ENCODE data around the gene ZNF232.
"Not testable (repeated sequence)": the region's sequence is repeated elsewhere in the genome, so short reads cannot be mapped to it uniquely, and the experiment has no call there.

Gene ZNF232

GRCh38 chr17:5099271-5099670 lies 12.4 kb downstream of the ZNF232 start:
- no peak for DNase-seq

- DNase-seq: peak in 21 of 56 donors; percentile 1 to 54 (median 19)
These were observed 14.4 kb downstream of the ZNF232 start for GRCh38 chr17:5097101-5097834.

GRCh38 chr17:5096731-5097100 lies 15.0 kb downstream of the ZNF232 start:
- DNase-seq: no peak

- no peak for DNase-seq
These were observed 19.3 kb downstream of the ZNF232 start for GRCh38 chr17:5092218-5093010.

GRCh38 chr17:5080591-5080990 lies 31.1 kb downstream of the ZNF232 start:
- peak in 4 of 56 donors; percentile 4 to 33 (median 7) for DNase-seq

- DNase-seq: peak; percentile 28 to 95 (median 84)
These were observed 33.3 kb downstream of the ZNF232 start, which contains the start of gene ZFP3 for GRCh38 chr17:5078106-5079028. TSS of gene ZFP3 (plus strand) at chr17:5078467. CDS start at chr17:5091505, 13,038 bp downstream.

- DNase-seq: peak in 1 of 56 donors; percentile 48
These were observed 33.9 kb downstream of the ZNF232 start for GRCh38 chr17:5077781-5078105.

GRCh38 chr17:5077275-5077674 lies 34.4 kb downstream of the ZNF232 start:
- not testable (repeated sequence) for DNase-seq

- DNase-seq: not testable (repeated sequence)
These were observed 36.2 kb downstream of the ZNF232 start for GRCh38 chr17:5075472-5075871.

- no peak for DNase-seq
These were observed 42.0 kb downstream of the ZNF232 start for GRCh38 chr17:5069724-5070123.

GRCh38 chr17:5068236-5068635 lies 43.4 kb downstream of the ZNF232 start:
- DNase-seq: no peak

GRCh38 chr17:5065227-5065744 lies 46.4 kb downstream of the ZNF232 start:
- no peak for DNase-seq
